ENCODE data around the gene S100A3. TPM values are rescaled to one million over a fixed set of nuclear protein-coding genes. Genes with fewer than 3 reads are reported as not detected.

The S100A3 gene
- total and polyA plus RNA-seq, 2 of the 8 experiments (the other 6 are each of a cell fraction or from before 2014, with no cell fraction given) = 0.26 to 0.47 TPM

GRCh38 chr1:153566414-153567371 lies 17.6 kb upstream of the S100A3 start (continued):
- TF ChIP-seq MAFK (IDR thresholded peaks at IDR 0.05; ENCODE audit: low read depth, low read length) (peak; percentile 67; the same call in 1 of the 2 replicates), MAX (IDR thresholded peaks at IDR 0.05) (no peak), CHD1 (IDR thresholded peaks at IDR 0.05; ENCODE audit: low read depth, low read length) (no peak)

Data from H1 (cell line).